Melanocyte of skin (primary cell): Measurements from ENCODE around the gene GOLGA8B. TPM values are rescaled to one million over a fixed set of nuclear protein-coding genes. Genes with fewer than 3 reads are reported as not detected.

Source experiments
- small RNA-seq, 2 donors: library from RNA; depleted of rRNA; stranded (forward); fragments of <200 nt; gene quantifications; one replicate each; pipeline ENCODE3, GENCODE V24; 2012
- total RNA-seq, 2 donors: library from RNA; depleted of rRNA; stranded (reverse); fragments of >200 nt; gene quantifications; 2 replicates each; pipeline ENCODE4 v1.2.3, GENCODE V29; 2012

GOLGA8B gene, protein sequence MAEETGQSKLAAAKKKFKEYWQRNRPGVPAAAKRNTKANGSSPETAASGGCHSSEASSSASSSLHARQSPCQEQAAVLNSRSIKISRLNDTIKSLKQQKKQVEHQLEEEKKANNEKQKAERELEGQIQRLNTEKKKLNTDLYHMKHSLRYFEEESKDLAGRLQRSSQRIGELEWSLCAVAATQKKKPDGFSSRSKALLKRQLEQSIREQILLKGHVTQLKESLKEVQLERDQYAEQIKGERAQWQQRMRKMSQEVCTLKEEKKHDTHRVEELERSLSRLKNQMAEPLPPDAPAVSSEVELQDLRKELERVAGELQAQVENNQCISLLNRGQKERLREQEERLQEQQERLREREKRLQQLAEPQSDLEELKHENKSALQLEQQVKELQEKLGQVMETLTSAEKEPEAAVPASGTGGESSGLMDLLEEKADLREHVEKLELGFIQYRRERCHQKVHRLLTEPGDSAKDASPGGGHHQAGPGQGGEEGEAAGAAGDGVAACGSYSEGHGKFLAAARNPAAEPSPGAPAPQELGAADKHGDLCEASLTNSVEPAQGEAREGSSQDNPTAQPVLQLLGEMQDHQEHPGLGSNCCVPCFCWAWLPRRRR
- 10 to 100 TPM; 11.3 to 13.8 TPM for total RNA-seq

DNA sequence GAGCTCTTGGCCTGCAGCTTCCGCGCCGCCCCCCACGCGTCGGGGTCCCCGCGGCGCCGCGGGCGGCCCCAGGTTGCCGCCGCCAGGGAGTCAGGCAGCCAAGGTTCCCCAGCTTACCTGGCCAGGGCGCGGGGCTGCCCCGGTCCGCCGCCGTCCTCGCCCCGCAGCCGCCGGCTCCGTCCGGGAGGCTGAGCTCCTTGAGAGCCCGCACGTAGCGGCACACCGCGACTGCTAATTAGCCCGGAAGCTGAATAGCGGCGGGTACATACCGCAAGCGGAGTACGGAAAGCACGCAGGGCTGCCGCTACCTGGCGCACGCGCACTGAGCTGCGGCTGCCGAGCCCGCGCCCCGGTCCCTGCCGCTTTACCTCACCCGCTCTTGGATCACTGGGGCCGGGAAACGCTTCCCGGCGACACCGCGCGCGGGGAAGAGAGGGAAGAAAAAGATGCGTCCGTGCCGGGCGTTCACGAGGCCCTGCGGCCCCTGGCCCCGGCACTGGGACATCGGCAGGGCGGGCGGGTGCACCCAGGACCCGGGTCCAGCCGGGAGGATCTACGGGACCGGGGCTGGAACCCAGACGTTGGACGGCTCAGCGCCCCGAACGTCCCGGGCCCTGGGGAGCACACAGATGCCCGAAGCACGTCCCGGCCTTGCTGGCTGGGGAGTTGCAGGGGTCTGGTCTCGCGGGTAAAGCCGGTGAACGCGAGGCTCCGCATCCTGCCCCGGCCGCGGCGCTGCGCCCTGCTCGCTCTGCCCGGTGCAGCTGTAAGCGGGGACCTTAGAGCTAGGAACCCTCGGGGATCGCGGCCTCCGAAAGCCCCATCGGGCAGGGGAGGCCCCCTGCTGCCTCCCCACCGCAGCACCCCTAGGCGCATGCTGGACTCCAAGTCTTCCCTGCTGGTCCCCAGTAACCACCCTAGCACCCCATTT, at the start of gene GOLGA8B:
Gene GOLGA8B, minus strand, starts transcription at position 253 of the 931 bp plus-strand sequence. CDS start 47,739 bp downstream, outside the sequence.

Small RNA genes lying within 50 kb of the gene (small RNA-seq; reads per million reads assigned to genes)
- 0 reads per million in 2 donors for gene RF00425

Other genes with a start within 250 kb of the GOLGA8B start
- gene SLC12A6, start 245.9 kb downstream of the GOLGA8B start, total RNA-seq = 1 to 10 TPM; 6.0 to 7.2 TPM
- 100 to 1,000 TPM; 276 to 415 TPM for gene NOP10, start 240.5 kb downstream of the GOLGA8B start, total RNA-seq
- not detected for gene NUTM1, start 240.3 kb downstream of the GOLGA8B start, total RNA-seq
- 10 to 100 TPM in 1 of 2 donors, 1 to 10 TPM in 1; 5.5 to 11.0 TPM for gene LPCAT4, start 216.5 kb downstream of the GOLGA8B start, total RNA-seq
- 1 to 10 TPM; 2.3 to 6.2 TPM for gene GOLGA8A, start 145.8 kb downstream of the GOLGA8B start, total RNA-seq
- not detected for gene GJD2, start 171.3 kb upstream of the GOLGA8B start, total RNA-seq
- not detected for gene ACTC1, start 211.9 kb upstream of the GOLGA8B start, total RNA-seq